Measurements from ENCODE around the gene ZNF813. TPM values are rescaled to one million over a fixed set of nuclear protein-coding genes. Genes with fewer than 3 reads are reported as not detected.
A peak's percentile ranks its signal among the peaks of the same experiment; 100 is the strongest.
"Not testable (repeated sequence)": the region's sequence is repeated elsewhere in the genome, so short reads cannot be mapped to it uniquely, and the experiment has no call there.

ZNF813 gene
- total RNA-seq, 8 experiments from 2014 or later = 1.6 to 4.9 (median 3.0) TPM

- in situ Hi-C loops (cut with MboI; ENCODE audit: low pct_unique_long_range_greater_than_20kb in 2 of 9, low sequenced_read_pairs in 9 of 9, unreplicated experiment in 9 of 9); H3K4me3 ChIP-seq; ATAC-seq (replicated peaks in 6 of 8); H3K4me1 ChIP-seq (replicated peaks in 1 of 2); H3K27ac ChIP-seq: not testable (repeated sequence)
- WGBS, 10 experiments = 0 to 100% (median 80%) methylated on average over 1 to 9 of the region's 11 CpGs; no CpG with 5 or more reads in 2 of the 10 experiments
Measured at GRCh38 chr19:53460131-53460721, 7.3 kb upstream of the ZNF813 start.

- no peak for ATAC-seq (replicated peaks in 6 of 8)
- Histone ChIP-seq H3K27ac (no peak overlapping the region), H3K4me3 (no peak overlapping the region), H3K4me1 (replicated peaks in 1 of 2) (no peaks in the 10 kb centered on the region)
- 76 to 100% (median 88%) methylated on average over 1 to 6 of the region's 6 CpGs; no CpG with 5 or more reads in 2 of the 10 experiments for WGBS, 10 experiments
- in situ Hi-C loops (cut with MboI; ENCODE audit: low pct_unique_long_range_greater_than_20kb in 2 of 9, low sequenced_read_pairs in 9 of 9, unreplicated experiment in 9 of 9) = no loop called here
Measured at GRCh38 chr19:53461866-53462265, 5.7 kb upstream of the ZNF813 start.

DNA sequence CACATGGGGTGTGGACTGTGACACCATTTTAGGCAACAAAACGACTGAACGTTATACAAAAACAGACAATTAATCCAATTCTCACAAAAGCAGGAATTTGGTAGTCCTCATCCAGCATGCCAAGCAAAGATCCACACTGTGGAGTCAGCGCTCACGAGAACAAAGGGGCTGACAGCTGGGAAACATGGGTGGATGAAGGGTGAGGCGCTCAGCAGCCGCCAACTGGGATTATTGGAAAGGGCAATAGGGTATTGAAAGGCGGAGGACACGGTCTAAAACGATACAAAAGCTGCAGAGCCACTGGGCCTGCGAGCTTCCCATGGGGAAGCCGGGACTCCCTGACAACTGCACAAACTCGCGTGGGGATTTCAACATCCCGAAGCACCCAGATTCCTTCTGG, 4.7 kb upstream of the ZNF813 start:
- ATAC-seq (replicated peaks in 6 of 8) = no peak
- in situ Hi-C loops (cut with MboI; ENCODE audit: low pct_unique_long_range_greater_than_20kb in 2 of 9, low sequenced_read_pairs in 9 of 9, unreplicated experiment in 9 of 9) = no loop called here
- H3K27ac ChIP-seq = no peak overlapping the region
- WGBS, 10 experiments = 24 to 93% (median 73%) methylated on average over 3 to 9 of the region's 14 CpGs; no CpG with 5 or more reads in 6 of the 10 experiments
- no peaks in the 10 kb centered on the region for H3K4me1 ChIP-seq (replicated peaks in 1 of 2)
- no peak overlapping the region for H3K4me3 ChIP-seq

DNA sequence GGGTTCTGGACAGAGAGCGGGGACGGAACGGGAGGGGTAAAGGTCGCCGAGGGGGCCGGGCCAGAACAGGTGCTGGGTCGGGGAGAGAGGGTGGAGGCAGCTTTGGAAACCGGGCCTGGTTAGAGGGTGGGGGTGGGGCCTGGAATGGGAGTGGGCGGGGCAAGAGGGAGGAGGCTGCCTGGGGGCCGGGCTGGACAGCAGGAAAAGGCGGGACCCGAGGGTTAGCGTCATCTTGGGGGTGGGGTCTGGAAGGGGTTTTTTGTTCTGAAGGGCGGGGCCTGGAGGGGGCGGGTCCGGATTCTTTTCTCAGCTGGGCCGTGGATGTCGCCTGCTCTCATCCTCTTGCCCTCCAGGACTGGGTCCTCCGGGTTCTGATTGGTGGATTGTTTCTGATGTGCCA, 4.3 kb upstream of the ZNF813 start:
- H3K4me3 ChIP-seq = no peak overlapping the region
- no peaks in the 10 kb centered on the region for H3K4me1 ChIP-seq (replicated peaks in 1 of 2)
- H3K27ac ChIP-seq = no peak overlapping the region
- WGBS, 10 experiments = no CpG with 5 or more reads among the region's 19 CpGs
- in situ Hi-C loops (cut with MboI; ENCODE audit: low pct_unique_long_range_greater_than_20kb in 2 of 9, low sequenced_read_pairs in 9 of 9, unreplicated experiment in 9 of 9) = no loop called here
- ATAC-seq (replicated peaks in 6 of 8) = peak in 1 of 8 experiments; percentile 1

DNA sequence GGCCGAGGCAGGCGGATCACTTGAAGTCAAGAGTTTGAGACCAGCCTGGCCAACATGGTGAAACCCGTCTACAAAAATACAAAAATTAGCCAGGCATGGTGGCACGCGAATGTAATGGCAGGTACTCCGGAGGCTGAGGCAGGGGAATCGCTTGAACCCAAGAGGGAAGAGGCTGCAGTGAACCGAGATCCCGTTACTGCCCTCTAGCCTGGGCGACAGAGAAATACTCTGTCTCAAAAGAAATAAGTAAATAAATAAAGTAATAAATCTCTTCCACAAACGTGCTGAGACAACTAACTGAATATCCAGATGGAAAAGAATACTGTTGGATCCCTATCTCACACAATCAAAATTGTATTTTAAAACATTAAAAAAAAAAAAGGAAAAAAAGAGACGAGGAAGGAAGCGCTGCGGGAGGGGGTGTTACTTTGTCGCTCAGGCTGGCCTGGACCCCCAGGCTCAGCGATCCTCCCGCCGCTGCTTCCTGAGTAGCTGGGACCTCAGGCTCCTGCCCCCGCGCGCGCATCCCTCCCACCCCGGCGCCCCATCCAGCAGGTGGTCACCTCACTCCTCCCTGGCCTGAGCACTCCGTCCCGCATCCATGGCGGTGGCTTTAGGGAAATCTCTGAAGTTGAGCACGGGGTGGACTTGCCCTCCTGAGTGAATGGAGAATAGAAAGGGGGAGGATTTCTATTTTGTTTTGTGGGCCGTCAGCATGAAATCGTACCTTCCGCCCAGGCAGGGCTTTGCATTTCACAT, 628 bp upstream of the ZNF813 start:
- WGBS, 10 experiments = 7 to 56% (median 15%) methylated on average over 5 to 23 of the region's 31 CpGs; no CpG with 5 or more reads in 1 of the 10 experiments
- Histone ChIP-seq H3K4me3 (peak overlapping the region; percentile 72 to 96 (median 77)), H3K27ac (no peak overlapping the region), H3K4me1 (replicated peaks in 1 of 2) (peaks cover 5 to 12% of the 10 kb centered on the region in 2 donors)
- peak; percentile 9 to 58 (median 50) for ATAC-seq (replicated peaks in 6 of 8)
- in situ Hi-C loops (cut with MboI; ENCODE audit: low pct_unique_long_range_greater_than_20kb in 2 of 9, low sequenced_read_pairs in 9 of 9, unreplicated experiment in 9 of 9) = no loop called here

- Histone ChIP-seq H3K4me1 (replicated peaks in 1 of 2) (peaks cover 5 to 12% of the 10 kb centered on the region in 2 donors), H3K4me3 (peak overlapping the region; percentile 72 to 96 (median 77))
- 0 to 33% (median 10%) methylated on average over 1 to 4 of the region's 8 CpGs; no CpG with 5 or more reads in 6 of the 10 experiments for WGBS, 10 experiments
- H3K27ac ChIP-seq; in situ Hi-C loops (cut with MboI; ENCODE audit: low pct_unique_long_range_greater_than_20kb in 2 of 9, low sequenced_read_pairs in 9 of 9, unreplicated experiment in 9 of 9); ATAC-seq (replicated peaks in 6 of 8): not testable (repeated sequence)
Measured at GRCh38 chr19:53468628-53469027, 1.1 kb downstream of the ZNF813 start.

- in situ Hi-C loops (cut with MboI; ENCODE audit: low pct_unique_long_range_greater_than_20kb in 2 of 9, low sequenced_read_pairs in 9 of 9, unreplicated experiment in 9 of 9) = no loop called here
- Histone ChIP-seq H3K4me1 (replicated peaks in 1 of 2) (peaks cover 5 to 12% of the 10 kb centered on the region in 2 donors), H3K27ac (no peak overlapping the region), H3K4me3 (no peak overlapping the region)
- WGBS, 10 experiments = 48 to 100% (median 93%) methylated on average over 1 to 5 of the region's 7 CpGs; no CpG with 5 or more reads in 2 of the 10 experiments
- ATAC-seq (replicated peaks in 6 of 8) = no peak
Measured at GRCh38 chr19:53471916-53472315, 4.4 kb downstream of the ZNF813 start.

DNA sequence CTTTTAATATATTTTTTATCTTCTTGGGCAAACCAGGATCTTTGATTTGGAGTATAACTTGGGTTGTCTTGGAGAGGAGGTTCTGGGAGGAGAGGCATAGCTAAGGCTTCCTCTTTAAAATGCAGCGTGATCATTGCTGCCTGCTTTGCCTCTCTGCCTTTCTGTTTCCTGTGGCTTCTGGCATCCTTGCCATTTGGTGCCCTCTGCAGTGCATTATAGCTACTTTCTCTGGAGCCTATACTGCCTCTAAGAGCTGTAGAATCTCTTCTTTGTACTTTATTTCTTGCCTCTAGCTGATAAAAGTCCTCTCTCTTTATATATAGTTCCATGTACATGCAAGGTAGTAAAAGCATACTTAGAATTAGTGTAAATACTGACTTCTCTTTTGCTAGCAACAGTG, 7.3 kb downstream of the ZNF813 start:
- H3K27ac ChIP-seq; in situ Hi-C loops (cut with MboI; ENCODE audit: low pct_unique_long_range_greater_than_20kb in 2 of 9, low sequenced_read_pairs in 9 of 9, unreplicated experiment in 9 of 9); H3K4me1 ChIP-seq (replicated peaks in 1 of 2); H3K4me3 ChIP-seq: not testable (repeated sequence)
- 33 to 71% methylated on average over 1 of the region's 1 CpG; no CpG with 5 or more reads in 8 of the 10 experiments for WGBS, 10 experiments
- peak in 1 of 8 experiments; percentile 34 for ATAC-seq (replicated peaks in 6 of 8)

- WGBS, 10 experiments = 0 to 100% (median 87%) methylated on average over 1 to 6 of the region's 6 CpGs; no CpG with 5 or more reads in 1 of the 10 experiments
- H3K4me1 ChIP-seq (replicated peaks in 1 of 2); ATAC-seq (replicated peaks in 6 of 8); H3K4me3 ChIP-seq; in situ Hi-C loops (cut with MboI; ENCODE audit: low pct_unique_long_range_greater_than_20kb in 2 of 9, low sequenced_read_pairs in 9 of 9, unreplicated experiment in 9 of 9); H3K27ac ChIP-seq: not testable (repeated sequence)
Measured at GRCh38 chr19:53475470-53475869, 7.9 kb downstream of the ZNF813 start.

GRCh38 chr19:53483751-53484150, 16.2 kb downstream of the ZNF813 start:
- H3K4me1 ChIP-seq (replicated peaks in 1 of 2); H3K27ac ChIP-seq; ATAC-seq (replicated peaks in 6 of 8); H3K4me3 ChIP-seq; in situ Hi-C loops (cut with MboI; ENCODE audit: low pct_unique_long_range_greater_than_20kb in 2 of 9, low sequenced_read_pairs in 9 of 9, unreplicated experiment in 9 of 9): not testable (repeated sequence)
- WGBS, 10 experiments = 83 to 95% methylated on average over 1 to 2 of the region's 2 CpGs; no CpG with 5 or more reads in 8 of the 10 experiments

- H3K4me1 ChIP-seq (replicated peaks in 1 of 2) = no peaks in the 10 kb centered on the region
- WGBS, 10 experiments = 41 to 94% (median 76%) methylated on average over 2 to 8 of the region's 8 CpGs; no CpG with 5 or more reads in 2 of the 10 experiments
- no peak overlapping the region for H3K4me3 ChIP-seq
- in situ Hi-C loops (cut with MboI; ENCODE audit: low pct_unique_long_range_greater_than_20kb in 2 of 9, low sequenced_read_pairs in 9 of 9, unreplicated experiment in 9 of 9) = no loop called here
- no peak overlapping the region for H3K27ac ChIP-seq
- no peak for ATAC-seq (replicated peaks in 6 of 8)
Measured at GRCh38 chr19:53485046-53486004, 17.8 kb downstream of the ZNF813 start.

GRCh38 chr19:53492153-53492552, 24.6 kb downstream of the ZNF813 start:
- Histone ChIP-seq H3K27ac (no peak overlapping the region), H3K4me1 (replicated peaks in 1 of 2) (peaks cover 0 to under 1% of the 10 kb centered on the region in 2 donors), H3K4me3 (no peak overlapping the region)
- WGBS, 10 experiments = 39 to 98% (median 81%) methylated on average over 1 to 5 of the region's 5 CpGs
- in situ Hi-C loops (cut with MboI; ENCODE audit: low pct_unique_long_range_greater_than_20kb in 2 of 9, low sequenced_read_pairs in 9 of 9, unreplicated experiment in 9 of 9) = no loop called here
- no peak for ATAC-seq (replicated peaks in 6 of 8)
